SH-SY5Y (cell line): Measurements from ENCODE around the gene NDC1.

Experiments
- GATA2 ChIP-seq: IDR thresholded peaks from 2 replicates; pipeline ENCODE4 v1.6.1; 2011; ENCODE audit warnings: mild to moderate bottlenecking, low read depth, low read length
- GATA3 ChIP-seq: IDR thresholded peaks from 2 replicates; pipeline ENCODE4 v1.6.1; 2011; ENCODE audit warnings: low read depth, mild to moderate bottlenecking, low read length, moderate library complexity

- TF ChIP-seq GATA2 (no peak), GATA3 (no peak)
Observed at GRCh38 chr1:53810497-53810896, 27.6 kb downstream of the NDC1 start.
